Trophoblast cell (in vitro differentiated cells and primary cell): ENCODE measurements around the gene PTPRO.

ENCODE experiments used
- DNase-seq, 2 donors: peaks; one replicate each; pipeline ENCODE4 v3.0.0-alpha.2; 2016
- H2AFZ ChIP-seq: 2 replicates; pipeline ENCODE4 v1.6.1; 2013; ENCODE audit warnings: low read length, moderate library complexity, mild to moderate bottlenecking; ENCODE audit not compliant: insufficient read depth, poor library complexity
- H2AK5ac ChIP-seq: 2 replicates; pipeline ENCODE4 v1.6.1; 2013; ENCODE audit warnings: mild to moderate bottlenecking, low read length
- H2BK120ac ChIP-seq: 2 replicates; pipeline ENCODE4 v1.6.1; 2013; ENCODE audit warnings: low read length, mild to moderate bottlenecking, moderate library complexity; ENCODE audit not compliant: insufficient read depth, poor library complexity
- H2BK12ac ChIP-seq: 2 replicates; pipeline ENCODE4 v1.6.1; 2013; ENCODE audit warnings: mild to moderate bottlenecking, low read length, moderate library complexity
- H2BK5ac ChIP-seq: 2 replicates; pipeline ENCODE4 v1.6.1; 2013; ENCODE audit warnings: low read length, low read depth, moderate library complexity, mild to moderate bottlenecking; ENCODE audit not compliant: poor library complexity
- H3K14ac ChIP-seq: 2 replicates; pipeline ENCODE4 v1.6.1; 2013; ENCODE audit warnings: mild to moderate bottlenecking, low read length
- H3K18ac ChIP-seq: 2 replicates; pipeline ENCODE4 v1.6.1; 2013; ENCODE audit warnings: mild to moderate bottlenecking, low read length
- H3K23ac ChIP-seq: 2 replicates; pipeline ENCODE4 v1.6.1; 2013; ENCODE audit warnings: low read length
- H3K27ac ChIP-seq: 2 replicates; pipeline ENCODE4 v1.5.1; 2013; ENCODE audit warnings: low read depth, mild to moderate bottlenecking, inconsistent platforms, low read length, moderate library complexity
- H3K27me3 ChIP-seq: 2 replicates; pipeline ENCODE4 v1.6.1; 2013; ENCODE audit warnings: inconsistent platforms, mild to moderate bottlenecking, low read length, moderate library complexity; ENCODE audit not compliant: insufficient read depth
- H3K36me3 ChIP-seq, 2 experiments: 1 replicate in 1 of 2; 2 replicates in 1 of 2; pipeline ENCODE4 v1.6.1; 2013; ENCODE audit warnings: low read length in 2 of 2, mild to moderate bottlenecking in 2 of 2, moderate library complexity in 1 of 2; ENCODE audit not compliant: insufficient read depth in 2 of 2, control insufficient read depth in 1 of 2
- H3K4ac ChIP-seq: 2 replicates; pipeline ENCODE4 v1.6.1; 2013; ENCODE audit warnings: low read depth, mild to moderate bottlenecking, low read length, moderate library complexity
- H3K4me1 ChIP-seq, 2 experiments: 1 replicate in 1 of 2; 2 replicates in 1 of 2; pipeline ENCODE4 v1.6.1; 2013; ENCODE audit warnings: low read length in 2 of 2, mild to moderate bottlenecking in 2 of 2, moderate library complexity in 1 of 2; ENCODE audit not compliant: insufficient read depth in 2 of 2, control insufficient read depth in 1 of 2
- H3K4me2 ChIP-seq: 2 replicates; pipeline ENCODE4 v1.6.1; 2013; ENCODE audit warnings: inconsistent platforms, mild to moderate bottlenecking, low read length, moderate library complexity
- H3K4me3 ChIP-seq: 2 replicates; pipeline ENCODE4 v1.5.1; 2013; ENCODE audit warnings: mild to moderate bottlenecking, low read depth, low read length, inconsistent platforms
- H3K79me1 ChIP-seq: one replicate; pipeline ENCODE4 v1.6.1; 2013; ENCODE audit warnings: low read length
- H3K79me2 ChIP-seq: 2 replicates; pipeline ENCODE4 v1.6.1; 2013; ENCODE audit warnings: low read length, mild to moderate bottlenecking; ENCODE audit not compliant: control insufficient read depth, insufficient read depth, poor library complexity
- H3K9ac ChIP-seq: 2 replicates; pipeline ENCODE4 v1.6.1; 2013; ENCODE audit warnings: mild to moderate bottlenecking, low read length
- H3K9me3 ChIP-seq: 2 replicates; pipeline ENCODE4 v1.6.1; 2013; ENCODE audit warnings: low read depth, mild to moderate bottlenecking, control low read depth, inconsistent platforms, low read length; ENCODE audit not compliant: insufficient read depth
- H4K12ac ChIP-seq: 2 replicates; pipeline ENCODE4 v1.6.1; 2013; ENCODE audit warnings: low read depth, mild to moderate bottlenecking, low read length, moderate library complexity
- H4K8ac ChIP-seq: 2 replicates; pipeline ENCODE4 v1.6.1; 2013; ENCODE audit warnings: low read depth, mild to moderate bottlenecking, low read length, moderate library complexity
- H4K91ac ChIP-seq: one replicate; pipeline ENCODE4 v1.6.1; 2013; ENCODE audit warnings: low read depth, mild to moderate bottlenecking, low read length, moderate library complexity
- WGBS: extraction: QIAGEN DNeasy Blood & Tissue Kit; methylation state at CpG from one replicate; pipeline ENCODE4 v1.1.7; 2013; ENCODE audit warnings: missing lambda C conversion rate; ENCODE audit not compliant: insufficient read length, insufficient coverage; ENCODE audit errors: extremely low coverage; 5-methylcytosine and 5-hydroxymethylcytosine counted together

PTPRO gene

GRCh38 chr12:15540469-15540872, 218.2 kb downstream of the PTPRO start:
- Histone ChIP-seq H2AFZ (no peak overlapping the region), H4K12ac (no peak overlapping the region), H3K14ac (no peak overlapping the region), H3K4ac (no peak overlapping the region), H2BK12ac (no peak overlapping the region), H3K4me3 (no peak overlapping the region), H3K23ac (no peak overlapping the region), H3K27me3 (no peaks in the 10 kb centered on the region), H3K9me3 (no peaks in the 10 kb centered on the region), H3K18ac (no peak overlapping the region), H3K9ac (no peak overlapping the region), H3K4me1 (no peaks in the 10 kb centered on the region), H3K4me2 (no peak overlapping the region), H3K36me3 (no peaks in the 10 kb centered on the region), H4K91ac (no peak overlapping the region), H2BK5ac (no peak overlapping the region), H4K8ac (no peak overlapping the region), H2BK120ac (no peak overlapping the region), H2AK5ac (no peak overlapping the region), H3K79me2 (no peaks in the 10 kb centered on the region), H3K79me1 (no peaks in the 10 kb centered on the region), H3K27ac (no peak overlapping the region)
- DNase-seq: no peak
- no CpG with 5 or more reads among the region's 1 CpG for WGBS

DNA sequence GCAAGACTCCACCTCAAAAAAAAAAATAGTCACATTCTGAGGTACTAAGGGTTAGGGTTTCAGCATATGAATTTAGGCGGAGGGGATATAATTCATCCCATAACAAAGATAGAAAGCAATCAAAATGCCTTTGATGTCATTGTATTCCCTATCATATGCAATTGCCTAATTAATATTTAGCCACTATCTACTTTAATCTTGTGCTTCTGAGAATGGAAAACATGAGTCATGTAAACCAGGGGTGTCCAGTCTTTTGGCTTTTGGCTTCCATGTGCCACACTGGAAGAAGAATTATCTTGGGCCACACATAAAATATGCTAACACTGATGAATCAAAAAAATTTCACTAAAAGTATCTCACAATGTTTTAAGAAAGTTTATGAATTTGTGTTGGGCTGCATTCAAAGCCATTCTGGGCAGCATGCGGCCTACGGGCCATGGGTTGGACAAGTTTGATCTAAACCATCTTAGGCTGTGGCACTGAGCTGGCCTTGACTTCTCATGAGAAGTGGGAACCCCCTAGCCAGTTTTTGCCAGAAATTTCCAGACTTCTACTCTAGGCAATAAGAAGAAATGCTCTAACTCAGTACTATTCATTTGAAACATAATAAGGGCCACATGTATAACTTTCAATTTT, 219.8 kb downstream of the PTPRO start:
- Histone ChIP-seq H3K4me2 (no peak overlapping the region), H3K27ac (no peak overlapping the region), H3K23ac (no peak overlapping the region), H2AK5ac (no peak overlapping the region), H4K12ac (no peak overlapping the region), H2BK5ac (no peak overlapping the region), H3K9ac (no peak overlapping the region), H3K9me3 (no peaks in the 10 kb centered on the region), H2BK12ac (no peak overlapping the region), H3K18ac (no peak overlapping the region), H3K27me3 (no peaks in the 10 kb centered on the region), H3K36me3 (no peaks in the 10 kb centered on the region), H3K14ac (no peak overlapping the region), H4K91ac (no peak overlapping the region), H3K4ac (no peak overlapping the region), H3K4me3 (no peak overlapping the region), H2BK120ac (no peak overlapping the region), H2AFZ (no peak overlapping the region), H3K79me2 (no peaks in the 10 kb centered on the region), H4K8ac (no peak overlapping the region), H3K79me1 (no peaks in the 10 kb centered on the region), H3K4me1 (no peaks in the 10 kb centered on the region)
- no peak for DNase-seq
- no CpG with 5 or more reads among the region's 3 CpGs for WGBS

GRCh38 chr12:15543347-15543746, 221.0 kb downstream of the PTPRO start:
- no CpG with 5 or more reads among the region's 3 CpGs for WGBS
- Histone ChIP-seq H3K27ac (no peak overlapping the region), H3K9me3 (no peaks in the 10 kb centered on the region)

DNA sequence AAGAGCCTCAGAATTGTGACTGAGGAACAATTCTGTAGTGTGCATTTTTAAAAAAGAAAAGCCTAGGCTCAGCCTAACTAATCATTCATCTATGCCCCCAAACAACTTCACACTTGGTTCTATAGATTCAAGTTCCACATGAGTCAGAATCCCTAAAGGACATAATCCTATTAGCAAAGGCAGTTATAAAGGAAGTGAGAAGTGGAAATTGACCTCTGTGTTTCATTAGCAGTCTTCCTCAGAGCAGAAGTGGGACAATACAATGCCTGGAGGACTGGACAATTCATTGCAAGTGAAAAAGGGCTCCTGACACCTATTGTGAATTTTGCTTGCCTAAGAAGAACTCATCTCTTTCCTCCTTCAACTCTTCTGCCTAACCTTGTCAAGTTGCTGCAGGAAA, 222.3 kb downstream of the PTPRO start:
- Histone ChIP-seq H3K4me3 (no peak overlapping the region), H4K8ac (no peak overlapping the region), H3K4me1 (no peaks in the 10 kb centered on the region), H3K79me1 (no peaks in the 10 kb centered on the region), H3K18ac (no peak overlapping the region), H3K36me3 (no peaks in the 10 kb centered on the region), H2BK12ac (no peak overlapping the region), H3K23ac (no peak overlapping the region), H3K27me3 (no peaks in the 10 kb centered on the region), H2BK5ac (no peak overlapping the region), H3K9me3 (no peaks in the 10 kb centered on the region), H4K12ac (no peak overlapping the region), H3K27ac (no peak overlapping the region), H2AK5ac (no peak overlapping the region), H3K14ac (no peak overlapping the region), H2AFZ (no peak overlapping the region), H4K91ac (no peak overlapping the region), H3K9ac (no peak overlapping the region), H2BK120ac (no peak overlapping the region), H3K4ac (no peak overlapping the region), H3K79me2 (no peaks in the 10 kb centered on the region), H3K4me2 (no peak overlapping the region)
- no peak for DNase-seq

More at GRCh38 chr12:15543347-15543746, 221.0 kb downstream of the PTPRO start:
- Histone ChIP-seq H3K14ac (no peak overlapping the region), H3K27me3 (no peaks in the 10 kb centered on the region), H3K4me1 (no peaks in the 10 kb centered on the region), H3K79me2 (no peaks in the 10 kb centered on the region), H3K4me3 (no peak overlapping the region), H3K4me2 (no peak overlapping the region), H2BK120ac (no peak overlapping the region), H4K8ac (no peak overlapping the region), H2BK5ac (no peak overlapping the region), H2AK5ac (no peak overlapping the region), H3K23ac (no peak overlapping the region), H4K91ac (no peak overlapping the region), H4K12ac (no peak overlapping the region), H3K18ac (no peak overlapping the region), H3K9ac (no peak overlapping the region), H3K36me3 (no peaks in the 10 kb centered on the region), H2BK12ac (no peak overlapping the region), H3K79me1 (no peaks in the 10 kb centered on the region), H3K4ac (no peak overlapping the region), H2AFZ (no peak overlapping the region)
- no peak for DNase-seq
